DOHH2 (cell line): ENCODE measurements around the gene ATP2C1.
"Not testable (repeated sequence)": the region's sequence is repeated elsewhere in the genome, so short reads cannot be mapped to it uniquely, and the experiment has no call there.

Source experiments
- H3F3A ChIP-seq: fragments of 200-600 bp; sonication (generic), shearing (Covaris generic); 2 replicates; pipeline ENCODE4 v1.6.0; 2016; ENCODE audit warnings: antibody characterized with exemption, mild to moderate bottlenecking; ENCODE audit not compliant: control insufficient read depth, insufficient read depth
- H3K27ac ChIP-seq: fragments of 200-600 bp; sonication (generic); 2 replicates; pipeline ENCODE4 v1.5.1; 2014; ENCODE audit warnings: low read depth, mild to moderate bottlenecking, low read length, moderate library complexity
- H3K27me3 ChIP-seq: fragments of 200-600 bp; sonication (generic); 2 replicates; pipeline ENCODE4 v1.6.1; 2014; ENCODE audit warnings: mild to moderate bottlenecking, low read length, mixed read lengths; ENCODE audit not compliant: control insufficient read depth
- H3K36me3 ChIP-seq: fragments of 200-600 bp; sonication (generic); 2 replicates; pipeline ENCODE4 v1.6.1; 2014; ENCODE audit warnings: mild to moderate bottlenecking, low read length, moderate library complexity, mixed read lengths; ENCODE audit not compliant: control insufficient read depth
- H3K4me1 ChIP-seq: fragments of 200-600 bp; sonication (generic); 2 replicates; pipeline ENCODE4 v1.6.1; 2014; ENCODE audit warnings: mild to moderate bottlenecking, low read length, mixed read lengths; ENCODE audit not compliant: control insufficient read depth
- H3K4me2 ChIP-seq: fragments of 200-600 bp; sonication (generic); 2 replicates; pipeline ENCODE4 v1.6.0; 2014; ENCODE audit warnings: mild to moderate bottlenecking, low read length, moderate library complexity
- H3K4me3 ChIP-seq: fragments of 200-600 bp; sonication (generic); 2 replicates; pipeline ENCODE4 v1.5.1; 2014; ENCODE audit warnings: mild to moderate bottlenecking, low read length, mixed read lengths
- H3K79me2 ChIP-seq: fragments of 200-600 bp; sonication (generic); 2 replicates; pipeline ENCODE4 v1.6.1; 2014; ENCODE audit warnings: mild to moderate bottlenecking, low read length, mixed read lengths; ENCODE audit not compliant: control insufficient read depth
- H3K9me2 ChIP-seq: fragments of 200-600 bp; sonication (generic); replicated peaks from 2 replicates; pipeline ENCODE4 v1.6.1; 2014; ENCODE audit warnings: mild to moderate bottlenecking, low read length, mixed read lengths; ENCODE audit not compliant: control insufficient read depth
- H3K9me3 ChIP-seq: fragments of 200-600 bp; sonication (generic); 2 replicates; pipeline ENCODE4 v1.6.1; 2014; ENCODE audit warnings: antibody characterized with exemption, low read length, mixed read lengths; ENCODE audit not compliant: control insufficient read depth, insufficient read depth
- H4K20me1 ChIP-seq: fragments of 200-600 bp; sonication (generic); 2 replicates; pipeline ENCODE4 v1.6.0; 2014; ENCODE audit warnings: low read depth, mild to moderate bottlenecking, antibody characterized with exemption, low read length, moderate library complexity; ENCODE audit not compliant: control insufficient read depth, insufficient read depth
- EZH2phosphoT487 ChIP-seq: fragments of 200-600 bp; sonication (generic); IDR thresholded peaks from 2 replicates; pipeline ENCODE4 v1.6.1; 2017; ENCODE audit warnings: borderline replicate concordance, mild to moderate bottlenecking, antibody characterized with exemption, low read length, moderate library complexity, mixed read lengths
- TF ChIP-seq, protein P1 (sequence below): fragments of 200-600 bp; sonication (generic); IDR thresholded peaks from one replicate; pipeline ENCODE4 v1.5.1; 2014; ENCODE audit warnings: antibody characterized with exemption, mild to moderate bottlenecking, low read depth, low read length; ENCODE audit not compliant: poor library complexity, severe bottlenecking

ATP2C1 gene

DNA sequence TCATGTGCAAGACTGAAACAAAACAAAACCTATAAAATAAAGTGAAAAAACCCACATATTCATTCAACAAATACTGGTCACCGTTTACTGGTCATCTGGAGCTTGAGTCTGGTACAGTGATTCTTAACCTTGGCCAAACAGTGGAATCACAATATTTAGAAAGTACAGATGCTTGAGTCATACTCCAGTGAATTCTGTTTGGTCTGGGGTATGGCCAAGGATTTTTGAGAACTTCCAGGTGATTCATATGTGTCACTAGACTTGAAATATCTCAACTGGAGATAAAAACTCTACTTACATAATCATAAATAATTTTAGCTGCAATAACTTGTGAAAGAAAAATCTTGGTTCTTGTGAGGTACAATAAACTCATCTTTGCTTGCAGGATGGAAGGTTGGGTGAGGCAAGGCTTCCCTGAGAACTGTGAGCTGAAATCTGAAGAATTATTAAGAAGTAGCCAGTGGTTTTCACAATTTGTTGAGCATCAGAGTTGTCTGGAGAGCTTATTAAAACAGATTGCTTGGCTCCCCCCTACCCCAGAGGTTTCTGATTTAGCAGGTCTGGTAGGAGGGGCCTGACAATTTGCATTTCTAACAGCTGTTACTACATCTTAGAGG lies 142.4 kb downstream of the ATP2C1 start:
- peaks cover 5% of the 10 kb centered on the region for H3K27me3 ChIP-seq
- H3F3A ChIP-seq, result no peaks in the 10 kb centered on the region
- no peak overlapping the region for H3K4me2 ChIP-seq
- H3K9me2 ChIP-seq, result no peaks in the 10 kb centered on the region
- no peak overlapping the region for H3K4me3 ChIP-seq
- H4K20me1 ChIP-seq, result no peaks in the 10 kb centered on the region
- no peaks in the 10 kb centered on the region for H3K4me1 ChIP-seq
- H3K27ac ChIP-seq, result no peak overlapping the region
- TF ChIP-seq, protein P1, sequence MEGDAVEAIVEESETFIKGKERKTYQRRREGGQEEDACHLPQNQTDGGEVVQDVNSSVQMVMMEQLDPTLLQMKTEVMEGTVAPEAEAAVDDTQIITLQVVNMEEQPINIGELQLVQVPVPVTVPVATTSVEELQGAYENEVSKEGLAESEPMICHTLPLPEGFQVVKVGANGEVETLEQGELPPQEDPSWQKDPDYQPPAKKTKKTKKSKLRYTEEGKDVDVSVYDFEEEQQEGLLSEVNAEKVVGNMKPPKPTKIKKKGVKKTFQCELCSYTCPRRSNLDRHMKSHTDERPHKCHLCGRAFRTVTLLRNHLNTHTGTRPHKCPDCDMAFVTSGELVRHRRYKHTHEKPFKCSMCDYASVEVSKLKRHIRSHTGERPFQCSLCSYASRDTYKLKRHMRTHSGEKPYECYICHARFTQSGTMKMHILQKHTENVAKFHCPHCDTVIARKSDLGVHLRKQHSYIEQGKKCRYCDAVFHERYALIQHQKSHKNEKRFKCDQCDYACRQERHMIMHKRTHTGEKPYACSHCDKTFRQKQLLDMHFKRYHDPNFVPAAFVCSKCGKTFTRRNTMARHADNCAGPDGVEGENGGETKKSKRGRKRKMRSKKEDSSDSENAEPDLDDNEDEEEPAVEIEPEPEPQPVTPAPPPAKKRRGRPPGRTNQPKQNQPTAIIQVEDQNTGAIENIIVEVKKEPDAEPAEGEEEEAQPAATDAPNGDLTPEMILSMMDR, result no peak
- no peak for TF ChIP-seq EZH2phosphoT487
- no peaks in the 10 kb centered on the region for H3K9me3 ChIP-seq
- H3K36me3 ChIP-seq, result no peaks in the 10 kb centered on the region
- H3K79me2 ChIP-seq, result no peaks in the 10 kb centered on the region

DNA sequence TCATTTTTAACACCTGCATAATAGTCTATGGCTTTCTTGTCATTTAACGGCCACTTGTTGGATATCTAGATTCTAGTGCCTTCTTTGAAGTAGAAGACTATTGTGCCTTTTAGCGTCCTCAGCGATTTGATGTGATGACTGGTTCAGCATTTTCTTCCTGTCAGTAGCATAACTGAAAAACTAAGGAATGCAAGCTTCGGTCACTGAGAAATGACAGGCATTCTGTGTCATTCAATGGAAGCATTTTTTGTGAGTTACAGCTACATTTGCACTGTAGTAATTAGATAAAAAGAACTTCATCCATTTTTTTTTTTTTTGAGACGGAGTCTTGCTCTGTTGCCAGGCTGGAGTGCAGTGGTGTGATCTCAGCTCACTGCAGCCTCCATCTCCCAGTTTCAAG lies 143.1 kb downstream of the ATP2C1 start:
- Histone ChIP-seq H3K36me3 (no peaks in the 10 kb centered on the region), H3K9me2 (no peaks in the 10 kb centered on the region), H3K9me3 (no peaks in the 10 kb centered on the region), H3F3A (no peaks in the 10 kb centered on the region), H3K27ac (no peak overlapping the region), H3K27me3 (peaks cover 5% of the 10 kb centered on the region), H4K20me1 (no peaks in the 10 kb centered on the region), H3K4me2 (no peak overlapping the region), H3K4me3 (no peak overlapping the region), H3K4me1 (no peaks in the 10 kb centered on the region), H3K79me2 (no peaks in the 10 kb centered on the region)
- no peak for TF ChIP-seq EZH2phosphoT487
- TF ChIP-seq, protein P1, result no peak

DNA sequence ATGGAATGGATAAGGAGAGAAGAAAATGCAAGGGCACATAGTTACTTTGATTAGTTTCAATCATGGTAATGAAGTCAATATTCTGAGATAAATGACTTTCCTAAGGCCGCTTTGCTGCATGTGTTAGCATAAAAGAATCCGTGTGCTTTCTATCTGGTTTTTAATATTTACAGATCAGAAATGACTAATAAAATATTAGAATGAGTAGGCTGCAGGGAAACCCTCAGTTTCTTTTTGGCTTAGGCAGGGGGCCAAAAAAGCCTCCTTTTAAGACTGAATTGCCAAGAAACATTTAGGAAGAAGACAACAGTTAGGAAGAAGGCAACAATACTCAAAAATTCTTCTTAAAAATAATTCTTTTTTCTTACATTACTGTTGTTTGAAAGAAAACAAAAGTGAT lies 144.4 kb downstream of the ATP2C1 start:
- H3K36me3 ChIP-seq, result no peaks in the 10 kb centered on the region

DNA sequence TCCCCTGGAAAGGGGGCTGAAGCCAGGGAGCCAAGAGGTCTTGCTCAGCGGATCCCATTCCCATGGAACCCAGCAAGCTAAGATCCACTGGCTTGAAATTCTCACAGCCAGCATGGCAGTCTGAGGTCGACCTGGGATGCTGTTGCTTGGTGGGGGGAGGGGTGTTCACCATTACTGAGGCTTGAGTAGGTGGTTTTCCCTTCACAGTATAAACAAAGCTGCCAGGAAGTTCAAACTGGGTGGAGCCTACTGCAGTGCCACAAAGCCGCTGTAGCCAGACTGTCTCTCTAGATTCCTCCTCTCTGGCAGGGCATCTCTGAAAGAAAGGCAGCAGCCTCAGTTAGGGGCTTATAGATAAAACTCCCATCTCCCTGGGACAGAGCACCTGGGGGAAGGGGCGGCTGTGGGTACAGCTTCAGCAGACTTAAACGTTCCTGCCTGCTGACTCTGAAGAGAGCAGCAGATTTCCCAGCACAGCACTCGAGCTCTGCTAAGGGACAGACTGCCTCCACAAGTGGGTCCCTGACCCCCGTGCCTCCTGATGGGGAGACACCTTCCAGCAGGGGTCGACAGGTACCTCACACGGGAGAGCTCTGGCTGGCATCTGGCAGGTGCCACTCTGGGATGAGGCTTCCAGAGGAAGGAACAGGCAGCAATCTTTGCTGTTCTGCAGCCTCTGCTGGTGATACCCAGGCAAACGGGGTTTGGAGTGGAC lies 148.5 kb downstream of the ATP2C1 start:
- not testable (repeated sequence) for H3K27ac ChIP-seq, H3K9me2 ChIP-seq, H3K4me3 ChIP-seq, H4K20me1 ChIP-seq, H3F3A ChIP-seq, H3K4me2 ChIP-seq, H3K79me2 ChIP-seq, H3K9me3 ChIP-seq, H3K27me3 ChIP-seq, H3K36me3 ChIP-seq, H3K4me1 ChIP-seq

More for the DNA sequence above, 144.4 kb downstream of the ATP2C1 start:
- H3K4me1 ChIP-seq, result no peaks in the 10 kb centered on the region
- TF ChIP-seq EZH2phosphoT487, result no peak
- TF ChIP-seq, protein P1, result no peak
- H3K79me2 ChIP-seq, result no peaks in the 10 kb centered on the region
- no peaks in the 10 kb centered on the region for H3K9me2 ChIP-seq
- H4K20me1 ChIP-seq, result no peaks in the 10 kb centered on the region
- no peaks in the 10 kb centered on the region for H3F3A ChIP-seq
- H3K27ac ChIP-seq, result no peak overlapping the region
- no peaks in the 10 kb centered on the region for H3K9me3 ChIP-seq
- no peak overlapping the region for H3K4me2 ChIP-seq
- peaks cover 5% of the 10 kb centered on the region for H3K27me3 ChIP-seq
- no peak overlapping the region for H3K4me3 ChIP-seq
